ENCODE data around the gene PROSER3.
A peak's percentile ranks its signal among the peaks of the same experiment; 100 is the strongest.

The PROSER3 gene

DNA sequence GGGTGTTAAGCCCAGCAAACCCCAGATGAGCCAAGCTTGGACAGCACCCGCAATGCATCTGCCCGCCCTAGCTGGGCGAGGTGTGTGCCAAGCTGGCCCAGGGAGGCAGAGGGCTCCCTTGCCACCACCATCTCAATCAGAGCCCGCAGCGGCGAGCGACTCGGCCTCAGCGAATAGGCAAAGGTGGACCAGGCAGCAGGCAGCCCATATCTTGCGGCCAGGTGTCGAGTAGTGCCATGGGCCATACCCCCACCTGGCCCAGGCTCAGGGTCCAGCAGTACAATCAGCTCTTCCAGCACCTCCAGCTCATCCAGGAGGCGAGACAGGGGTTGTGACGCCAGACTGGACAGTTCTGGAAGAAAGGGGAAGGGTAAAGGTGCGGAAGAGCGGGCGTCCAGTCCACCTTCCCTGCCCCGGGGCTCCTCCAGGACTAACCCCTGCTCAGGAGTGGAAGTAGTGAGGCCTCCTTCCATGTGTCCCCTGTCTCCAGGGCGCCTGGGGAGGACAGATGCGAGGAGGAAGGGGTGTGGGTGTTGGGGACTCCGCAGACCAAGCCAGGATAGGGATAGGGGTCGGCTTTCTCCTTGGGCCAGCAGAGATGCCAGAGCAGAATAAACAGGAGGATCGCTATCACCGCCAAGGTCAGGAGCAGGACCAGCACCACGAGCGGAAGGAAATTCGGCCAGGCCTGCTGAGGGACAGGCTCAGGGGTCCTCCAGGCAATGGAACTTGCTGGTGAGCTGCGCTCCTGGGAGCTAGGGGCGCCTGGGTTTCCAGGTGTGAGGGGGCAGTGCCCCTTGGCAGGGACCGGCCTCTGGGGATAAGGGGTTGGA, 18.5 kb upstream of the PROSER3 start:
- no peak for DNase-seq (ENCODE audit: low read depth)

DNA sequence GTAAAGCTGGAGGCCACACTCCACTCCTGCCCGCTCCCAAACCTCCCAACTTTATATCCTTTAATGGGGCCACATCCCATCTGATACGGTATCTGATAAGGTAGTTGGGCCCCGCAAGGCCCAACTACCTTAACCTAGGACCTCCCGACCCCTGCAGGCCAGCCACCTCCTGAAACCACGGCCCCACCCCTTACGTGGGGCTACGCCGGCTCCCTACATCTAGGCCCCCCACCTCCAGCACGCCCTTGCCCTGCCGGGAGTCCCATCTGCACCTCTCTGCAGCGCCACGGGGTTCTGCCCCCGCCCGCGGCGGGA, 17.9 kb upstream of the PROSER3 start:
- DNase-seq (ENCODE audit: low read depth): no peak

GRCh38 chr19:35740423-35741202, 17.4 kb upstream of the PROSER3 start:
- peak; percentile 91 for DNase-seq (ENCODE audit: low read depth)

DNA sequence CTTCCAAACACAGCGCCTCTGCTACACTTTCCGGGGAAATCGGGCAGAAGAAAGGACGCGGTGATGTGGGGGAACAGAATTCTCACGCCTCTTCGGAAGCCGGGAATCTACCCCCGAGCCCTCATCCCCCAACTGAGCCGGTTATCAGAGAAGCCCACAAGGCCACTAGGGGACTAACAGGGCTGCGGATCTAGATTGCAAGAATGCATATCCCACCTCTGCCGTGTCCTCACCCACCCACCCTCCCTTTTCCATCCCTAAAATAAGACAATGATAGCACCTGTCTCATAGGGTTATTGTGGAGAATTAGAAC, 16.8 kb upstream of the PROSER3 start:
- no peak for DNase-seq (ENCODE audit: low read depth)

- peak; percentile 66 for DNase-seq (ENCODE audit: low read depth)
Measured at GRCh38 chr19:35742121-35742724, 15.8 kb upstream of the PROSER3 start, which contains the start of gene IGFLR1. IGFLR1 (minus strand) TSS chr19:35742452; CDS start chr19:35741180, 1,272 bp downstream.

DNA sequence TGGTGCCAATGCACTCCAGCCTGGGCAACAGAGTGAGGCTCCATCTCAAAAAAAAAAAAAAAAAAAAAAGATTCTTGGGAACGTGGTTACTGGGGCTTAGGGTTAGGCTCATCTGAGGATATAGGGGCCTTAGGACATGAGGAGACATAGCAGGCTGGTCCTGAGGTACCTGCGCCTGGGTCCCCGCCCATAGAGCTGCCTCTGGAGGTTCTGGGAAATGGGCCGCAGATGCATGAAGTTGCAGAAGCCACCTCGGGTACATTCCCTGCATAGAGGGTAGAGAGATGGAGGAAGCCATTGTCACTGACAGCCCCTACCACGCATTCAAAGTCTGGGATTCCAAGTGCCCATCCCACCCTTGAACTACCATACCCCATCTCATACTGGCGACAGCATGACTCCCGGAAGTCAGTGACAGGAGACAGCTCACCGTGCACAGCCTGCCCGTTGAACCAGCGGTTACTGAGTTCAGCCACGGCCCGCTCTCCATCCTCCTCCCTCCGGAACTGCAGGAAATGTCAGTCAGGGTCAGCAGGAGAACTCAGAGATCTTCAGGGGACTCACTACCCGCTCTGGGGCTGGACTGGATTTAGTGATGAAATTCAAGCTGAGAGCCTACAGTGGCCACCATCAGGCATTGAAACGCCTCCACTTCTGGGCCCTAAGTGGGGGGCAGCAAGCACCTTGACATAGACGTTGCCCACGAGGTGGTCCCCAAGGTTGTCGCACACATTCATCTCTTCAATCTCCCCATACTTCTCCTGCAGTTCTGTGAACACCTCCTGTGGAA, 14.1 kb upstream of the PROSER3 start:
- no peak for DNase-seq (ENCODE audit: low read depth)

GRCh38 chr19:35744430-35745327, 13.3 kb upstream of the PROSER3 start:
- DNase-seq (ENCODE audit: low read depth): peak; percentile 90

DNA sequence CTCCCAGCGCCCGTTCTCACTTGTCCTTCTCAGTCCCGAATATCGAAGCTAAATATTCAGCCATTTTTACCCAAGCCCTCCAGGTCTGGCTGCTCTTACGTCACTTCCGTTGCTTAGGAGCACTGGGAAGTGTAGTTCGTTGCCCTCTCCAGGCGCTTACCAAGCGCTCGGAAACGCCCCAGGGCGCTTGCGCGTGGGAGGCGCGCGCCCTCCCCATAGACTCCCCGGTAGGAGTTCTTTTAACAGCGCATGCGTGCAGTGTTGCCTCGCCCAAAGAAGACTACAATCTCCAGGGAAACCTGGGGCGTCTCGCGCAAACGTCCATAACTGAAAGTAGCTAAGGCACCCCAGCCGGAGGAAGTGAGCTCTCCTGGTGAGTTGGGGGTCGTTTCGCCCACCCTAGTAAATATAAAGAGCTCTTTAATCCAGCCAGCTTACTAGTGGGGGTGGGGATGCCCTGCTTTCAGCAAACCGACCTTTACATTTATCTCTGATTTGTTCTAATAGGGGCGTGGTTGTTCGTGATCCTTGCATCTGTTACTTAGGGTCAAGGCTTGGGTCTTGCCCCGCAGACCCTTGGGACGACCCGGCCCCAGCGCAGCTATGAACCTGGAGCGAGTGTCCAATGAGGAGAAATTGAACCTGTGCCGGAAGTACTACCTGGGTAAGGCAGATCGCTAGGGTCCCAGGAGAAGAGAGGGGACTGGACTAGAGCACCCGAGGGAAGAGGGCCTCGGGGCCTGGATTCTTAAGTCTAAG, 12.5 kb upstream of the PROSER3 start, which contains the start of the genes PSENEN and U2AF1L4:
TSS of gene PSENEN (plus strand) at position 324 of the 759 bp plus-strand sequence. CDS start at position 604, 280 bp downstream.
TSS of gene U2AF1L4 (minus strand) at position 91 of the 759 bp plus-strand sequence. CDS start at position 64, 27 bp downstream.
- DNase-seq (ENCODE audit: low read depth): peak; percentile 95

DNA sequence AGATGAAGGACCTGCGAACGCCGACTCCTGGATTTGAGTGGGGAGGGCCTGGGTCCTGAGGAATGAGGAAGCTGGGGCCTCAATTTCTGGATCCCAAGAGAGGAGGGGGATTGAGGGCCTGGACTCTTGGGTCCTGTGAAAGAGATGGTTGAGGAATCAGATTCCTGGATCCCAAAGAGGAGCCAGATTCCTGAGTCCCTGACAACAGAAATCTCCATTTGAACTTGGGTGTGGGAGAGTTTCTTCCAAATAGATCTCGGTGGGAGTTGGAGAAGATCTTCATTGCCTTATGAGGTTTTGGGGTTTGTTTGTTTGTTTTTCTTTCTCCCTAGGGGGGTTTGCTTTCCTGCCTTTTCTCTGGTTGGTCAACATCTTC, 11.9 kb upstream of the PROSER3 start:
- no peak for DNase-seq (ENCODE audit: low read depth)

DNA sequence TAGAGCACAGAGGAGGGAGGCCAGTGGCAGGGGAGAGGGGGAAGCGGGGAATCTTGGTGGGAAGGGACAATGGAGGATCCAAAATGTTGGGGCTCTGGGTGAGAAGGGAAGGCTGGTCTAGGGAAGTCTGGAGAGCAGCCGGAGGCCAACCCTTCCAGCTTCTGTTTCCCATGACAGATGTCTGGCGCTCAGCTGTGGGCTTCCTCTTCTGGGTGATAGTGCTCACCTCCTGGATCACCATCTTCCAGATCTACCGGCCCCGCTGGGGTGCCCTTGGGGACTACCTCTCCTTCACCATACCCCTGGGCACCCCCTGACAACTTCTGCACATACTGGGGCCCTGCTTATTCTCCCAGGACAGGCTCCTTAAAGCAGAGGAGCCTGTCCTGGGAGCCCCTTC, 11.4 kb upstream of the PROSER3 start:
- DNase-seq (ENCODE audit: low read depth): no peak

GRCh38 chr19:35748106-35749020, 9.6 kb upstream of the PROSER3 start, which contains the start of gene LIN37:
LIN37 (plus strand) TSS chr19:35748576; CDS start chr19:35748725, 149 bp downstream.
- DNase-seq (ENCODE audit: low read depth): peak; percentile 98

DNA sequence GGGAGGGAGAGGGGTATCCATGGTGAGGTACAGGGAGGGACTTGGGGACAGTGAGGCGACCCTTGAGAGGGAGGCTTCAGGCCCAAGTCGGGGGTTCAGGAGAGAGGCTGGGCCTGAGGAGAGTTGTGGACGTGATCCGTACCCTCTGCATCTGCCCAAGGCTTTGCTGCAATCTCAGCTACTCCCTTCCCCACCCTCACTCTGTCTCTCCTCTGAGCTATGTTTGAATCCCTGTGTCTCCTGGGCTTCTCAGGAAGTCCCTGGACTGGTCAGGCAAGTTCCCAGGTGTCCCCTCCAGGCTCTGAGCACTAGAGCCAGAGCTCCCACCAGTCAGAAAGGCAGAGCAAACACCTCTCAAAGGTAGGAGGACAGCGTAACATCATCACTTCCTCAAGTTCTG, 7.8 kb upstream of the PROSER3 start:
- DNase-seq (ENCODE audit: low read depth): no peak

- DNase-seq (ENCODE audit: low read depth): no peak
Measured at GRCh38 chr19:35751839-35752745, 5.9 kb upstream of the PROSER3 start.

- DNase-seq (ENCODE audit: low read depth): no peak
Measured at GRCh38 chr19:35752746-35753350, 5.1 kb upstream of the PROSER3 start.

DNA sequence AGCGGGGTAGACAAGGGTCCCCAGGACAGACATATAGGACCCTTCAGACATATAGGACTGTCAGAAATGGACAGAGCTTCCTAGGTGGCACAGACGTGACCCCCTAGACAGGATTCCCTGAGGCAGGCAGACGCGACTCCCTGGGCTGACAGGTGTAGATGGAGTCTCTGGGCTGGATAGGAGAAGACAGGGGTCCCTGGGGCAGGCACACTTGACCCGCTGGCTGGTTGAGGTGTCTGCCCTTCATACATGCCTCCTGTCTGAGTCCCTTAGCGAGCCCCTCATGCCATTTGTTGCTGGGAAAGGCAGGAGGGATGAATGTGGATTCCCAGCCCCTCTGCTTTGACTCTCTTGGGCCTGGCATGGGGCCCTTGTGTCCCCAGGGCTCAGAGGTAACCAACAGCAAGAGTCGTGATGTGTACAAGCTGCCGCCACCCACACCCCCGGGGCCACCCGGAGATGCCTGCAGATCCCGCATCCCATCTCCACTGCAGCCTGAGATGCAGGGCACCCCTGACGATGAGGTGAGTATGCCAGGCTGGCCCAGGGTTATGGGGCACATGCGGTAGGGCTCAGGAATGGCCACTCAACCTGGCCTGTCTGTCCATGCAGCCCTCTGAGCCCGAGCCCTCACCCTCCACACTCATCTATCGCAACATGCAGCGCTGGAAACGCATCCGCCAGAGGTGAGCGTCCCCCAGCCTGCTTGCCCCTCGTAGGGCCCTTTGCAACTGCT, 4.2 kb upstream of the PROSER3 start:
- no peak for DNase-seq (ENCODE audit: low read depth)

- no peak for DNase-seq (ENCODE audit: low read depth)
Measured at GRCh38 chr19:35754370-35755130, 3.4 kb upstream of the PROSER3 start.

All from stimulated activated CD4-positive, alpha-beta T cell treated with anti-CD3 and anti-CD28 coated beads, Interleukin-2, amount 100 ng/mL, for 4 hours (primary cell).